Heart left ventricle (tissue), 16 donors: ENCODE data around the gene HRH2. TPM values are rescaled to one million over a fixed set of nuclear protein-coding genes. Genes with fewer than 3 reads are reported as not detected.

ENCODE experiments used
- ATAC-seq, 4 donors: fragments of 200-7000 bp; cut with Tn5 transposase; one replicate each; pipeline ENCODE4 v1.9.1; 2020 to 2022; ENCODE audit warnings: moderate library complexity in 4 of 4, mild to moderate bottlenecking in 3 of 4, moderate number of reproducible peaks in 1 of 4
- DNase-seq, 5 donors: peaks; one replicate each; pipeline ENCODE4 v3.0.0-alpha.2; 2020
- H3K27ac ChIP-seq, 12 donors: fragments of 200-600 bp; sonication (generic) in 4 of 12; one replicate each; pipeline versions ENCODE4 v1.5.0 to v1.8.0; 2016 to 2022; ENCODE audit warnings: mild to moderate bottlenecking in 2 of 12
- H3K27me3 ChIP-seq, 9 donors: fragments of 200-600 bp; sonication (generic) in 2 of 9; one replicate each; pipeline versions ENCODE4 v1.5.1 to v1.8.0; 2016 to 2022; ENCODE audit warnings: mild to moderate bottlenecking in 3 of 9
- H3K36me3 ChIP-seq, 9 donors: fragments of 200-600 bp; sonication (generic) in 2 of 9; one replicate each; pipeline versions ENCODE4 v1.5.0 to v1.8.0; 2018 to 2022; ENCODE audit warnings: mild to moderate bottlenecking in 2 of 9
- H3K4me1 ChIP-seq, 12 donors: fragments of 200-600 bp; sonication (generic) in 4 of 12; one replicate each; pipeline versions ENCODE4 v1.5.0 to v1.8.0; 2016 to 2022; ENCODE audit warnings: mild to moderate bottlenecking in 3 of 12
- H3K4me3 ChIP-seq, 12 donors: fragments of 200-600 bp; sonication (generic) in 4 of 12; one replicate each; pipeline versions ENCODE4 v1.5.0 to v1.8.0; 2017 to 2022; ENCODE audit warnings: mild to moderate bottlenecking in 9 of 12, moderate library complexity in 4 of 12
- H3K9me3 ChIP-seq, 12 donors: fragments of 200-600 bp; sonication (generic) in 4 of 12; one replicate each; pipeline versions ENCODE4 v1.5.0 to v1.8.0; 2016 to 2022; ENCODE audit warnings: mild to moderate bottlenecking in 1 of 12
- POLR2A ChIP-seq, 2 donors: fragments of 450-650 bp; IDR thresholded peaks; one replicate each; pipeline ENCODE4 v1.6.1; 2017; ENCODE audit warnings: antibody characterized with exemption in 2 of 2, mild to moderate bottlenecking in 2 of 2, moderate library complexity in 2 of 2
- WGBS, 4 donors: extraction: QIAGEN DNeasy Blood & Tissue Kit in 2 of 4; methylation state at CpG; one replicate each; pipeline versions ENCODE4 v1.1.5 to v1.1.7; 2013 to 2018; 5-methylcytosine and 5-hydroxymethylcytosine counted together
- intact Hi-C, 10 donors: fragments of 100-400 bp; cut with DNase I; formaldehyde crosslinking; loops; one replicate each; pipeline versions ENCODE4 v1.11.1 to v1.14.2; 2022
- polyA plus RNA-seq, 2 donors: library from polyadenylated mRNA; stranded (reverse); fragments of 200-250 nt; gene quantifications; one replicate each; pipeline ENCODE4 v1.2.3, GENCODE V29; 2013
- total RNA-seq, 9 donors: library from RNA; depleted of rRNA in 2 of 9; stranded (reverse); fragments of >200 nt in 2 of 9; fragmentation: NEBNext Ultra II Directional in 3 of 9; extraction: Animal tissue kit (Norgen Biotek cat#: 25700) in 3 of 9; gene quantifications; one replicate each; pipeline versions ENCODE4 v1.1.0 to v1.2.4, GENCODE V29; 2016 to 2023
- TF ChIP-seq, protein P1 (sequence below), 12 donors: fragments of 200-600 bp; sonication (generic) in 4 of 12; IDR thresholded peaks; one replicate each; pipeline versions ENCODE4 v1.5.0 to v1.8.0; 2018 to 2022; ENCODE audit warnings: antibody characterized with exemption in 12 of 12, mild to moderate bottlenecking in 5 of 12
- donor health status: ischemic (EF 13 %, LVEDD 7.1; RV severe dilation, severe dysfunction).
- donor health status: healthy with polysubstance abuse.
- donor health status: DM: no; HTN: yes; CAD: no.
- donor health status: DM: no; HTN: no; CAD: no.
- donor health status: ischemic (EF 25% LVEDD 6.9; RV normal size, moderate dysfunction).
- donor health status: ischemic (EF 25% LVEDD 5.7; RV mildly dilated, moderate dysfunction).
- donor health status: healthy.
- donor health status: DM: yes; HTN: yes; CAD: no.
- donor health status: ischemic (EF 35%, LVEDD 5.7; RV mildly dilated, moderate dysfunction).
- donor health status: nonischemic (EF 11% LVEDD 7.7; RV severe dilation, severe dysfunction).
- donor health status: DM: yes; HTN: yes; CAD: no.
- donor health status: PGD.
- donor health status: ischemic (EF 29% LVEDD 5.4; RV normal size, mild dysfunction).
- donor health status: nonischemic (EF 23%, LVEDD 6.1; RV moderate dilation, normal function).

The HRH2 gene
- total and polyA plus RNA-seq, 11 donors, result 26.0 to 66.0 (median 35.8) TPM

DNA sequence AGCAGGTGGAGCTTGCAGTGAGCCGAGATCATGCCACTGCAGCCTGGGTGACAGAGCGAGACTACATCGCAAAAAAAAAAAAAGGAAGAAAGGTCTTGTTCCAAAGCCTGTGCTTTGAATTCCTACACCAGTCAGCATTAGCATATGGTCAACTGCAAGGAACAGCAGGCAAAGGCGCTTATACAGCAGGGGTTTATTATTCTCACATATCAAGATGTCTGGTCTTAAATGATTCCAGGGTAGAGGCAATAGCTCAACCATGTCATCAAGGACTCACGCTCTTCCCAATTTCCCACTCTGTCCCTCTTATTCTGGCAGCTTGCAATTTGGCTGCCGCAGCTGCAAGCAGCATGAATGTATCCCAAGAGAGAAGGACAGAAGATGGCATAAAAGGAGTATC lies 28.6 kb upstream of the HRH2 start:
- peaks cover 0 to 21% (median 3%) of the 10 kb centered on the region in 12 donors for H3K9me3 ChIP-seq
- H3K27me3 ChIP-seq, result no peaks in the 10 kb centered on the region
- peaks cover 0 to 7% (median 0%) of the 10 kb centered on the region in 12 donors for H3K4me1 ChIP-seq
- ATAC-seq, result no peak
- 90 to 95% (median 91%) methylated on average over 6 of the region's 6 CpGs for WGBS, 4 donors
- no peak for DNase-seq
- TF ChIP-seq, protein P1, sequence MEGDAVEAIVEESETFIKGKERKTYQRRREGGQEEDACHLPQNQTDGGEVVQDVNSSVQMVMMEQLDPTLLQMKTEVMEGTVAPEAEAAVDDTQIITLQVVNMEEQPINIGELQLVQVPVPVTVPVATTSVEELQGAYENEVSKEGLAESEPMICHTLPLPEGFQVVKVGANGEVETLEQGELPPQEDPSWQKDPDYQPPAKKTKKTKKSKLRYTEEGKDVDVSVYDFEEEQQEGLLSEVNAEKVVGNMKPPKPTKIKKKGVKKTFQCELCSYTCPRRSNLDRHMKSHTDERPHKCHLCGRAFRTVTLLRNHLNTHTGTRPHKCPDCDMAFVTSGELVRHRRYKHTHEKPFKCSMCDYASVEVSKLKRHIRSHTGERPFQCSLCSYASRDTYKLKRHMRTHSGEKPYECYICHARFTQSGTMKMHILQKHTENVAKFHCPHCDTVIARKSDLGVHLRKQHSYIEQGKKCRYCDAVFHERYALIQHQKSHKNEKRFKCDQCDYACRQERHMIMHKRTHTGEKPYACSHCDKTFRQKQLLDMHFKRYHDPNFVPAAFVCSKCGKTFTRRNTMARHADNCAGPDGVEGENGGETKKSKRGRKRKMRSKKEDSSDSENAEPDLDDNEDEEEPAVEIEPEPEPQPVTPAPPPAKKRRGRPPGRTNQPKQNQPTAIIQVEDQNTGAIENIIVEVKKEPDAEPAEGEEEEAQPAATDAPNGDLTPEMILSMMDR (IDR thresholded peaks at IDR 0.05), result no peak
- TF ChIP-seq POLR2A (IDR thresholded peaks at IDR 0.05), result no peak
- no peak overlapping the region for H3K4me3 ChIP-seq
- no peak overlapping the region for H3K27ac ChIP-seq
- intact Hi-C loops, result no loop called here
- no peaks in the 10 kb centered on the region for H3K36me3 ChIP-seq

DNA sequence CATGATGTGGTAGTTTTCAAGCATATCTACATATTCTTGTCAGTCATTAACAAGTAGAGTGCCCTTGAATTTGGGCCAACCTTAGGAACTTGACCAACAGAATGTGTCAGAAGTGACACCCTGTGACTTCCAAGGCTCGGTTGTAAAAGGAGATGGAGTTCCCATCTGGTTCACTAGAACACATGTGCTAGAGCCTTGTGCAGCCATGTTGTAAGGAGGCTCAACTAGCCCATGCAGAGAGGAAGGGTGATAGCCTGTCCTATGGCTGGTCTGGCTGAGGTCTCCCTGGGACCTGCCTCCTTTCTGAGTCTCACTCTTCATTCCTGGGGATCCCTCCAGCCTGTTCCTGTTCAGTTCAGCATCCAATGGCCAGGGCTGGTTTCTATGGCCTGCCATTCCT lies 28.1 kb upstream of the HRH2 start:
- no peak for TF ChIP-seq POLR2A (IDR thresholded peaks at IDR 0.05)
- TF ChIP-seq, protein P1 (IDR thresholded peaks at IDR 0.05), result no peak
- intact Hi-C loops, result no loop called here
- Histone ChIP-seq H3K9me3 (peaks cover 0 to 21% (median 3%) of the 10 kb centered on the region in 12 donors), H3K36me3 (no peaks in the 10 kb centered on the region), H3K4me3 (no peak overlapping the region), H3K4me1 (peaks cover 0 to 7% (median 0%) of the 10 kb centered on the region in 12 donors), H3K27ac (no peak overlapping the region), H3K27me3 (no peaks in the 10 kb centered on the region)
- DNase-seq (no peak), ATAC-seq (no peak)
- 50 to 73% (median 57%) methylated on average over 1 of the region's 1 CpG for WGBS, 4 donors

DNA sequence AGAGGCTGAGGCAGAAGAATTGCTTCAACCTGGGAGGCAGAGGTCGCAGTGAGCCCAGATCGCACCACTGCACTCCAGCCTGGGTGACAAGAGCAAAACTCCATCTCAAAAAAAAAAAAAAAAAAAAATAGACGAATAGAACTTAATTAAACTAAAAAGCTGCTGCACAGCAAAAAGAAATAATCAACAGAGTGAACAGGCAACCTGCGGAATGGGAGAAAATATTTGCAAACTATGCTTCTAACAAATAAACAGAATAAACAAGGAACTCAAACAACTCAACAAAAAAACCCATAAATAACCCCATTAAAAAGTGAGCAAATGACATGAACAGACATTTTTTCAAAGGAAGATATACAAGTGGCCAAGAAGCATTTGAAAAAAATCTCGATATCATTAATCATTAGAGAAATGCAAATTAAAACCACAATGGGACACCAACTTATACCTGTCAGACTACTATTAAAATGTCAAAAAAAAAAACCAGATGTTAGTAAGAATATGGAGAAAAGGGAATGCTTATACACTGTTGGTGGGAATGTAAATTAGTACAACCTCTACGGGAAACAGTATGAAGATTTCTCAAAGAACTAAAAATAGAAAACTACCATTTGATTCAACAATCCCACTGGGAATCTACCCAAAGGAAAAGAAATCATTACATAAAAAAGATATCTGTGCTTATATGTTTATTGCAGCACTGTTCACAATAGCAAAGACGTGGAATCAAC lies 21.9 kb upstream of the HRH2 start:
- H3K36me3 ChIP-seq, result no peaks in the 10 kb centered on the region
- H3K27ac ChIP-seq, result no peak overlapping the region
- peak in 1 of 4 donors; percentile 11 for ATAC-seq
- no peak for DNase-seq
- no peak overlapping the region for H3K4me3 ChIP-seq
- intact Hi-C loops, result no loop called here
- WGBS, 4 donors, result 64 to 68% (median 65%) methylated on average over 7 of the region's 7 CpGs
- H3K4me1 ChIP-seq, result peaks cover 0 to 16% (median 0%) of the 10 kb centered on the region in 12 donors
- no peak for TF ChIP-seq POLR2A (IDR thresholded peaks at IDR 0.05)
- TF ChIP-seq, protein P1 (IDR thresholded peaks at IDR 0.05), result no peak
- no peaks in the 10 kb centered on the region for H3K27me3 ChIP-seq
- peaks cover 0 to 2% (median 0%) of the 10 kb centered on the region in 12 donors for H3K9me3 ChIP-seq

DNA sequence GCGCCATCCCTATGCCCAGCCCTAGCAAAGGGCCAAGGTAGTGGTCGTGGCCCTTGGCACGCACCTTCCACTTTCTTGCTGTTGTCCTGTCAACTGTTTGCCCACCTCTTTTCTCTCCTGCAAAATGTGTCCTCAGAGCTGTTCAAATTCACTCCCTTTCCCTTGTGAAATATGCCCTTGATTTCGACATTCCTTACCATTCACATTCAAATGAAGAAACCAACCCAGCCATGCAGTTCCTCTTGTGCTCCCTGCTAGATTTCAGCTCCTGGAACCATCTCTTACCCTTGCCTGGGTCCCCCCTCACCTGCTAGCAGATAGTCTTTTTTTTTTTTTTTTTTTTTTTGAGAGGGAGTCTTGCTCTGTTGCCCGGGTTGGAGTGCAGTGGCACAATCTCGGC lies 19.6 kb upstream of the HRH2 start:
- H3K27me3 ChIP-seq, result no peaks in the 10 kb centered on the region
- H3K36me3 ChIP-seq, result no peaks in the 10 kb centered on the region
- DNase-seq (no peak), ATAC-seq (peak in 1 of 4 donors; percentile 38)
- H3K9me3 ChIP-seq, result peaks cover 0 to 2% (median 0%) of the 10 kb centered on the region in 12 donors
- intact Hi-C loops, result no loop called here
- TF ChIP-seq POLR2A (IDR thresholded peaks at IDR 0.05), result no peak
- TF ChIP-seq, protein P1 (IDR thresholded peaks at IDR 0.05), result no peak
- H3K4me1 ChIP-seq, result peaks cover 0 to 16% (median 0%) of the 10 kb centered on the region in 12 donors
- no peak overlapping the region for H3K27ac ChIP-seq
- no peak overlapping the region for H3K4me3 ChIP-seq
- WGBS, 4 donors, result 78 to 85% (median 79%) methylated on average over 6 of the region's 6 CpGs
